Ramos (cell line): ENCODE measurements around the gene C9orf78.

Source experiments
- in situ Hi-C: fragments of 300-500 bp; cut with MboI; formaldehyde crosslinking; loops from one replicate; pipeline ENCODE4 v1.14.3; 2022; ENCODE audit warnings: low sequenced_read_pairs; ENCODE audit not compliant: unreplicated experiment

The C9orf78 gene

DNA sequence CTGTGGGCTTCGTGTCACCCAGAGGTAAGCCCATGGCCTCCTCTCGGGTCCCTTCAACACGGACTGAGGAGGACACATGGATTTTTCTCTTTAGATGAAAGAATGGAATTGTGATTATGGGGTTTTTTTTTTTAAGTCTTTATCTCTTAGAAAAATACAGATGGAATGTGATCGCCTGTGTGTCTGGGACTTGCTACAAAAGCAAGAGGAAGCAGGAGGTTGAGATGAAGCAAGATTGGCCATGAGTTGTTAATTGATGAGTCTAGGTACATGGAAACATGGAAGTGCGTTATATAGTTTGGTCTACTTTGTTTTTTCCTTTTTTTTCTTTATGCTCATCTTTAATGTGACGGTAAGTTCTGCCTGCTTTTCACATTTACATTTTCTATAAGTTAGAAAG is 14.8 kb upstream of the C9orf78 start:
- in situ Hi-C loops, result no loop called here

- in situ Hi-C loops, result no loop called here
Measured at GRCh38 chr9:129848712-129849441, 13.8 kb upstream of the C9orf78 start.

DNA sequence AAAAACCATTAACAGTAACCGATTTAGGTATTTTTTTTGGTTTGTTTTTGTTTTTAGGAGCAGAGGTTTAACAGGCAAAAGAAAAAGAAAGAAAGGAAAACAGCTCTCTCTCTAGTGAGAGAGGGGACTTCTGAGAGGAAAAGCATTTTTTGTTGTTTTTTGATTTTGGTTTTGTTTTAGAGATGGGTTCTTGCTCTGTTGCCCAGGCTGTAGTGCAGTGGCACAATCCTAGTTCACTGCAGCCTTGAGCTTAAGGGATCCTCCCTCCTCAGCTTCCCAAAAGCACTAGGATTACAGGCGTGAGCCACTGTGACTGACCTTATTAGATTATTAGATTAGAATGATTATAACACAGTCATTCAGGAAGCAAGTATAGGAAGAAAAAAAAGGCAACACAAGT is 10.3 kb upstream of the C9orf78 start:
- in situ Hi-C loops, result no loop called here

DNA sequence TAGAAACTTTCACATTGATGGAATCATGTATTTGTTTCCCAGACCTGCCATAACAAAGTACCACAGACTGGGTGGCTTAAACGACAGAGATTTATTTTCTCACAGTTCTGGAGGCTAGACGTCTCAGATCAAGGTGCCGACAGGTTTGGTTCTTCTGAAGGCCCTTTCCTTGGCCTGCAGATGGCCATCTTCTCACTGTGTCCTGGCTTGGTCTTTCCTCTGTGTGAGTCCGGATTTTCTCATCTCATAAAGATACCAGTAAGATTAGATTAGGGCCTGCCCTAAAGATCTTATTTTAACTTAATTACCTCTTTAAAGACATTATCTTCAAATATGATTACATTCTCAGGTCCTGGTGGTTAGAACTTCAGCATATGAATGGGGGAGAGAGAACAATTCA is 6.0 kb upstream of the C9orf78 start:
- in situ Hi-C loops, result no loop called here

DNA sequence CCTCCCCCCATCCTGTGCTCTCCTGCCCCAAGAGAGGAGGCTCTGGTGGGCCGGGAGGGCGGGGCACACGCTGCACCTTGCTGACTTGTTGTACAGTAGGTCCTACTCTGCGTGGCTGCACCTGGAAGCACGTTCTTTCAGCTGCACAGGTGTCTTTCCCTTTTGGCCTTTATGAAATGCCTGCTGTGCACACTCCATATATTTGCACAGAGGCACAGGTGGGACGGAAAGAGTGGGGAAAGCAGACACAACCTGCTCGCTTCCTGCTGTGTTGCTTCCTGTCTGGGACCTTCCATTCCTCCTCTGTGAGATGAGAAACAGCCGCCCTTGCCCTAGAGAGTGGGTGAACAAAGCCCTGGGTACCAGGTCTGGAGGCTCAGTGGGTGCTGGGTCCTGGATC is 5.0 kb upstream of the C9orf78 start:
- in situ Hi-C loops, result no loop called here

GRCh38 chr9:129839324-129840023 is 4.4 kb upstream of the C9orf78 start:
- in situ Hi-C loops, result no loop called here

GRCh38 chr9:129838707-129839259 is 3.7 kb upstream of the C9orf78 start:
- in situ Hi-C loops, result no loop called here

GRCh38 chr9:129836311-129837007 is 1.4 kb upstream of the C9orf78 start:
- in situ Hi-C loops, result no loop called here

- in situ Hi-C loops, result no loop called here
Measured at GRCh38 chr9:129835860-129836223, 767 bp upstream of the C9orf78 start.

DNA sequence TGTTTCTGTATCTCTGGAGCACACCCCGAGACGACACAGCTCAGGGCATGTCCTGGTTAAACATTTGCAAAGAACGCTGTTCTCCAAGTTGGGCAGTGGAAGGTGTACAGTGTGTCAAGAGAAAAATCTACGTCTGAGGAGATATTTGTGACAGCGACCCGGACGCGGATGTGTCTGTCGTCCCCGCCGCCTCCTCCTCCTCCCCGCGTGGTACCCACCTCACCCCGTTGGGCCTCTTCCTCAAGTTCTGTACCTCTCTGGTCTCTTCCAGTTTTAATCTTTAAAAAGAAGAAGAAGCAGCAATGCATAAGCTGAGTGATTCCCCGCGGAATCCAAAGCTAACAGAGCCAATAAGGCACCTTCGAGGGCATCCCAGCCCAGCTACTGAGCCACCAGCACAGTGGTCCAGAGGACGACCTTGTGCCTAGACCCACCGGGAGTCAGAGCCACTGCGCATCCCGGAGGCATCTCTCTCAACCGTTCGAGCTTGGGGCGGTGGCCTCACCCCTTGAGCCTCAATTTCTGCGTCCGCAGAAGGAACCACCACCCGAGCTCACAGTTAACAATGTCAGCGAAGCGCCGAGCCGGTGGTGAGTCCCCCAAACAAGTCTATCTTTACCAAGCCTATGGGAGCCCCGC is 467 bp downstream of the C9orf78 start:
- in situ Hi-C loops, result no loop called here

DNA sequence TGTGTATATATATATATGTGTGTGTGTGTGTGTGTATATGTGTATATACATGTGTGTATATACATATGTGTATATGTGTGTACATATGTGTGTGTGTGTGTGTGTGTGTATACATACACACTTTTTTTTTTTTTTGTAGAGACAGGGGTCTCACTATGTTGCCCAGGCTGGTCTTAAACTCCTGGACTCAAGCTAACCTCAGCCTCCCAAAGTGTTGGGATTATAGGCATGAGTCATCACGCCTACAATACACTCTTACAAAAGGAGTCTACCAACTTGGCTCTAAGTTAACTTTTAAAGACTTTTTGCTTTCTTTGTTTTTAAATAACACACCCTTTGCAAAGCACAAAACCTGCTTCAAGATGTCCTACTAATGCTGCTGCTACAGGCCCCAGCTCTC is 2.1 kb downstream of the C9orf78 start:
- in situ Hi-C loops, result no loop called here

DNA sequence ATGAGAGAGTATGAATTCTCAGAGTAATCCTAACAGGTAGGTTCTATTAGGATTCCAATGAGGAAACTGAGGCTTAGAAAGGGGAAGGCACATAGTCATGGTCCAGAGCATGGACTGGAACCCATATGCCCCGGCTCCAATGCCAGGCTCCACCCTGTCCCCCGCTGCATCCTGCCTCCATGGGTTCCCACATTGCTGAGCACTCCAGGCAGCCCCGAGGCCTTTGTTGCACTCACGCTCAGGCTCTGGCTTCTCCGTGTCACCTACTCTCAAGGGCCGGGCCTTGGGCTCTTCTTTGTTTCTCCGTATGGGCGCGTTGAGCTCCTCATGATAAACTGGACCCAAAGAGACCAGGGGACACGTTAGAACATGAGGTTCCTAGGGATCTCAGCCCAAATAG is 6.1 kb downstream of the C9orf78 start:
- in situ Hi-C loops, result no loop called here

GRCh38 chr9:129828051-129828450 is 7.0 kb downstream of the C9orf78 start:
- in situ Hi-C loops, result no loop called here

DNA sequence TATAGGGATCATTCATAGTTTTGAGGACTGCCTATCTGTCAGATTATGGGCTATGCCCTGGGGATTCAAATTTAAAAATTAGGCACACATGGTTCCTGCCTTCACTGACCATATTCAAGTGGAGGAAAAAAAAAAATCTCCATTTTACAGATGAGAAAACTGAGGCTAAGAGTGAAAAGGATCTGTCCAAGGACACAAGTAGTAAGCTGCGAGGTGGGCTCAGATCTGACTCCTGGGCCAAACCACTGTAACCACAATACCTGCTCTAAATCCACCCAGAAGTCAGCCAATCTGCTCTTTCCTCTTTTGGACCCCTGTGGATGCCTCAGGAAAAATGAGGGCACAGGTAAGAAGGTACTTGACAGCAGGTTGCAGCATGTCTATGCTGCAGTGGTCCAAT is 8.3 kb downstream of the C9orf78 start:
- in situ Hi-C loops, result no loop called here

GRCh38 chr9:129826344-129826743 is 8.7 kb downstream of the C9orf78 start:
- in situ Hi-C loops, result no loop called here

DNA sequence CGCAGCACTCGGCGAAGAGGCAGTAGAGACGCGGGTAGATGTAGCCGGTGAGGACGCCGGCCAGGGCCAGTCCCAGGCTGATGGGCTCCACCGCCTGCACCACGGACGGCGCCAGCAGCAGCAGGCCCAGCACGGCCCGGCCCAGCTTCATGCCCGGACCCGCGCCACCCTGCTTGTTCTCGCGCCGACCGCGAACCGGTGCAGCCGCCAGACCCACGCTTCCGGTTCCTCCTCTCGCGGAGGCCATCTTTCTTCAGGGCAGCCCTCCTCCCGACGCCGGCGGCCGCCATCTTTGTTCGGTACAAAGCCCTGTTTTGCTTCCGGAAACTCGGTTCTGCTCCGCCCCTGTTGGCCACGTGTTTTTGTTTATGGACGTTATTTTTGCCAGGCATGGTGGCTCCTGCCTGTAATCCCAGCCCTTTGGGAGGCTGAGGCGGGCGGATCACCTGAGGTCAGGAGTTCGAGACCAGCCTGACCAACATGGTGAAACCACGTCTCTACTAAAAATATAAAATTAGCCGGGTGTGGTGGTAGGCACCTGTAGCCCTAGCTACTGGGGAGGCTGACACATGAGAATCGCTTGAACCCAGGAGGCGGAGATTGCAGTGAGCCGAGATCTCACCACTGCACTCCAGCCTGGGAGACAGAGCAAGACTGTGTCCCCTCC is 11.0 kb downstream of the C9orf78 start, which contains the start of gene TOR1A:
Gene TOR1A, minus strand, starts transcription at position 202 of the 667 bp plus-strand sequence. Its CDS starts 51 bp downstream, at position 151.
- in situ Hi-C loops, result no loop called here

DNA sequence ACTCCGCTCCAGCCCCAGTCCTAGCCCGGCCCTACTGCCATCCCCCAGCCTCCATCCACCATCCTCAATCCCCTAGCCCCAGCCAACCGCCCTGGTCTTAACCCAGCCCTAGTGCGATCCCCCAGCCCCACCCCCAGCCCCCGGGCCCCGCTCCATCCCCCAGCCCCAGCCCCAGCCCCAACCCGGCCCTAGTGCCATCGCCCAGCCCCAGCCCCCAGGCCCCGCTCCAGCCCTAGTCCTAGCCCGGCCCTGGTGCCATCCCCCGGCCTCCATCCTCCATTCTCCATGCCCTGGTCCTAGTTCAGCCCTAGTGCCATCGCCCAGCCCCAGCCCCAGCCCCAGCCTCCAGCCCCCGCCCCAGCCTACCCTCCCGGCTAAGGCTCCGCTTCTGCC is 11.5 kb downstream of the C9orf78 start:
- in situ Hi-C loops, result no loop called here

DNA sequence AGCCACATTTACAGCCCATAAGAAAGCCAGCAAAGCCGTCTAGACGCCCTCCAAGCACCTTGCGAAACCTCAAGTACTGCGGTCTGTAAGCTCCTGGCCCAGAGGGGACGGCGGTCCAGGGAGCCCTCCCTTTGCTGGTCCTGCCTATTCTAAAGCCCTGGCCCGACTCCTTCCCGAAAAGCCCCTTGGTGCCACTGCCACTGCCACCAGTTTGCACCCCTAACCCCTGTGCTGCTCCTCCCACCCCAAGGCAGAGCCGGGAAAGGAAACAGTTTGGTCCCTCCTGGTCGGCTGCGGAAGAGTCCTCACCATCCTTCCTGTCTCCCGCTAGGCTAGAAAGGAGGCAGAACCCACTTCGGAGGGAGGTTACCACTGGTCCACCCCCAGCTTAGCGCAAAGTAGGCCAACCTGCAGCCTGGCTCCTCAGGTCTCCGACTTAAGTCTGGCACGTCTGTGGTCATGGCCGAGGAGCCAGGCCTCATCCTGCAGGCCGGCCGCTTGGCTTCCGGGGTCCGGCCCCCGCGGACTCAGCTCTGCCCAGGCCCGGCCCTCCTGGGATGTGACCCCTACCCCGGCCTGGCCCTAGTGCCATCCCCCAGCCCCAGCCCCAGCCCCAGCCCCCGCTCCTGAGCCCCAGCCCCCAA is 12.1 kb downstream of the C9orf78 start:
- in situ Hi-C loops, result no loop called here
